ENCODE results near the gene OTOP2. TPM values are rescaled to one million over a fixed set of nuclear protein-coding genes. Genes with fewer than 3 reads are reported as not detected.

OTOP2 gene
- polyA plus RNA-seq, 4 donors = 0.22 to 5.9 (median 0.46) TPM

Other genes starting within 250 kb of the OTOP2 start
- gene CD300LF, start 211.3 kb upstream of the OTOP2 start, polyA plus RNA-seq = 1 to 10 TPM; 1.6 to 5.7 (median 2.4) TPM
- 10 to 100 TPM in 1 of 4 donors, 1 to 10 TPM in 3; 1.8 to 18.7 (median 4.1) TPM for gene RAB37, start 187.0 kb upstream of the OTOP2 start, polyA plus RNA-seq
- 100 to 1,000 TPM; 231 to 592 (median 518) TPM for gene NHERF1, start 175.6 kb upstream of the OTOP2 start, polyA plus RNA-seq
- 10 to 100 TPM; 12.4 to 28.3 (median 22.2) TPM for gene NAT9, start 147.9 kb upstream of the OTOP2 start, polyA plus RNA-seq
- gene GRIN2C, start 64.4 kb upstream of the OTOP2 start, polyA plus RNA-seq = under 1 TPM in 2 of 4 donors, not detected in 2; 0.28 to 0.37 TPM
- 10 to 100 TPM in 3 of 4 donors, 1 to 10 TPM in 1; 9.2 to 16.6 (median 12.5) TPM for gene FDXR, start 51.3 kb upstream of the OTOP2 start, polyA plus RNA-seq
- 10 to 100 TPM in 3 of 4 donors, 1 to 10 TPM in 1; 2.5 to 27.3 (median 25.7) TPM for gene FADS6, start 30.6 kb upstream of the OTOP2 start, polyA plus RNA-seq
- 1 to 10 TPM in 1 of 4 donors, under 1 TPM in 3; 0.07 to 3.1 (median 0.63) TPM for gene USH1G, start 1.0 kb upstream of the OTOP2 start, polyA plus RNA-seq
- gene OTOP3, start 11.6 kb downstream of the OTOP2 start, polyA plus RNA-seq = 10 to 100 TPM in 2 of 4 donors, 1 to 10 TPM in 2; 3.1 to 35.7 (median 19.1) TPM
- gene HID1, start 48.5 kb downstream of the OTOP2 start, polyA plus RNA-seq = 10 to 100 TPM; 37.0 to 60.4 (median 40.6) TPM
- gene CDR2L, start 63.4 kb downstream of the OTOP2 start, polyA plus RNA-seq = 10 to 100 TPM in 3 of 4 donors, 1 to 10 TPM in 1; 2.3 to 39.6 (median 27.2) TPM
- gene MRPL58, start 88.4 kb downstream of the OTOP2 start, polyA plus RNA-seq = 10 to 100 TPM; 22.4 to 73.0 (median 45.7) TPM
- gene ATP5PD, start 122.7 kb downstream of the OTOP2 start, polyA plus RNA-seq = 100 to 1,000 TPM; 286 to 919 (median 609) TPM
- gene KCTD2, start 123.0 kb downstream of the OTOP2 start, polyA plus RNA-seq = 10 to 100 TPM; 12.3 to 18.0 (median 13.7) TPM
- gene SLC16A5, start 163.7 kb downstream of the OTOP2 start, polyA plus RNA-seq = 10 to 100 TPM; 23.5 to 35.4 (median 32.2) TPM
- gene ARMC7, start 185.7 kb downstream of the OTOP2 start, polyA plus RNA-seq = 10 to 100 TPM; 11.6 to 24.8 (median 18.7) TPM
- gene NT5C, start 207.5 kb downstream of the OTOP2 start, polyA plus RNA-seq = 100 to 1,000 TPM in 2 of 4 donors, 10 to 100 TPM in 2; 48.6 to 169 (median 111) TPM
- gene JPT1, start 230.2 kb downstream of the OTOP2 start, polyA plus RNA-seq = 100 to 1,000 TPM in 3 of 4 donors, 10 to 100 TPM in 1; 79.0 to 758 (median 413) TPM

Data from small intestine (tissue), 4 donors.